HG03575 (cell line): ENCODE measurements around the gene C11orf86.

ENCODE experiments used
- ATAC-seq: cut with Tn5 transposase; IDR thresholded peaks from one replicate; pipeline ENCODE4 v1.9.1; 2021; ENCODE audit not compliant: unreplicated experiment, insufficient number of reproducible peaks, low FRiP score; ENCODE audit errors: extremely low read depth

Gene C11orf86

DNA sequence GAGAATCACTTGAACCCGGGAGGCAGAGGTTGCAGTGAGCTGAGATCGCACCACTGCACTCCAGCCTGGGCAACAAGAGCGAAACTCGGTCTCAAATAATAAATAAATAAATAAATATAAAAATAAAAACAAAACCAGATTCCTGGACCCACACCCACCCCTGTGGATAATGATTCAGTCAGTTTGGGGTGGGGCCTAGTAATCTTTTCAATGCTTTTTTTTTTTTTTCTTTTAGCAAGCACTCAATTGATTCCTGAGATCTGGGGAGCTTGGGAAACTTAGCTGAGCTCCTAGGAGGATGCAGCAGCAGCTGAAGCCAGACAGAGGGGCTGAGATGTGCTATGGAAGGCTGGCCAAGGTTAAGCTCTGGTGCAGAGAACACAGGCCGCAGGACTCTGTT lies 12.3 kb upstream of the C11orf86 start:
- no peak for ATAC-seq

DNA sequence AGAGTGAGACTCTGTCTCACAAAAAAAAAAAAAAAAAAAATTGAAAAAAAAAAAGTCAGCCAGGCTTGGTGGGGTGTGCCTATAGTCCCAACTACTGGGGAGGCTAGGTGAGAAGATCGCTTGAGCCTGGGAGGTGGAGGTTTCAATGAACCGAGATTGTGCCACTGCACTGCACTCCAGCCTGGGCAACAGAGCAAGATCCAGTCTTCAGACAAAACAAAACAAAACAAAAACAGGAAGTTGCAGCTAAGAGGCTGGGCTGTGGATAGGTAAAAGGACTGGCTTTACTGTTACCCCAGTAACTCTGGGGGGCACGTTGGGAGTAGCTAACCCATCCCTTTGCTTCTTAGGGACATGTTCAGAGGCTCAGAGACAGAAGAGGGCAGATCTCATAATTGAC lies 10.6 kb upstream of the C11orf86 start:
- no peak for ATAC-seq

DNA sequence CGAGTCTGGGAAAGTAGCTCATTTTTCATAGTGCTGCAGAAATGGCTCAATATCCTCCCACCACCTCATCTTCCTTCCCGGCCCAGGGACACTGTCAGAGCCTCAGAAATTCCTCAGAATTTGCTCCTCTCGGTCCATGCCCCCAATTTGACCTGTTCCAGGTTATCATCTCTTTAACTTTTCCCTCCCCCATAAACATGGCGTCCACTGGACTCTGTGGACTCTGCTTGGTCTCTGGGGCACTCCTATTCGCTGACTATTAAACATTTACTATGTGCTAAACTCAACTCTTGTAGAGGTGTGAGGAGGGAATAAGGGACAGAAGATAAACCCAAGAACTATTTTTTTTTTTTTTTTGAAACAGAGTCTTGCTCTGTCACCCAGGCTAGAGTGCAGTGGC lies 8.8 kb upstream of the C11orf86 start:
- no peak for ATAC-seq

DNA sequence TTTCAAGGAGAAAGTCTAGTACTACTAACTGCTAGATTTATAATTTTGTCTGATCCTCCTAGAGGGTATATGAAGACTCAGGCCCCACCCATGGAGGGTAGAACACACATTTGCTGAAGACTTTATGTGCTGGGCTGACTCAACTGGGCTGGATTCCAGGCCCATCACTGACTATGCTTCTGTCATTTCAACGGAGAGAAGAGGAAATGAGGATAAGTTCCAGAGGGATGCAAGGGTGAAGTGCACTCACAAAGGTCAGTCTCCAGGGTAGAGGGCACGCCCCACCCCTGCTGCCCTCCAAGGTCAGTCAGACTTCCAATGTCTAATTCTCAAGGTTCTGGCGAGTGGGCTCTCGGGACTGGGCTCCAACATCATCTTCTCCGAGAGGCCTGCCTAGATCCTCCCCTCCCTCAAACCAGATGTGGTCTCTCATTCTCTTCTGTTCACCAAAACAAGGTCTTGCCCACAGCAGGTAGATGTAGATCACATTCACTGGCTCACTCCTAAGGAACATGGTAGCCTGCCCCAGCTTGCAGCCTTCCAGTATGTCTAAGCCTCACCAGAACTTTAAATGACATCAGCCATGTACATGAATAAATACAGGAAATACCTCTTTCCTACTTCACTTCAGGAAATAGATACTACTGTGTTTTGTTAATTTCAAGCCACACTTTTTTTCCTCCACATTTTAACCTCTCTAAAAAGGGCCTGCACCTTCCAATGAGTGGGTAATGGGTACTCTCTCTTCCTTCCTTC lies 7.3 kb upstream of the C11orf86 start:
- ATAC-seq: no peak

DNA sequence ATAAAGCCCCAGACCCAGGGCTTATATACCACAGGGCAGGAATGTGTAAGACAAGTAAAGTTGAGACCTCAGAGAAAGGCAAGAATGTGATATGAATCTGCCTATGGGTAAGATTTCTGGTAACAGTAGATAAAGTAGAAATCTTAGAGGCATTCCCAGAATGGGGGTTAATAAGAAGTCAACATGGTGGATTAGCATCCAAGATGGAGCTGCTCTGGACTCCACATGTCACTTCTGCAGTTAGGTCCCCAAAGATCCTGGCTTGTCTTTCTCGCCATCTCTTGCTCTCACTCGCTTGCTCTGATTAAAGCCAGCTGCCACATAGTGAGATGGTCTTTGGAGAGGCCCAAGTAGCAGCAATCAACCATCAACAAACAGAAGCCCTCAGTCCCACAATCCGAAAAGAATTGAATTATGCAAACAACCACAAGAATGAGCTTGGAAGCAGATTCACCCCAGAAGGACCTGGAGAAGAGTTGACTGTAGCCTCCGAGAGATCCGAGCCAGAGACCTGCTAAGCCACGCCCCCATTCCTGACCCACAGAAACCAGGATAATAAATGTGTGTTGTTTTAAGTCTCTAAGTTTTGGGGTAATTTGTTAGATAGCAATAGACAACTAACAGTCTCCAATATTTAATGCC lies 5.4 kb upstream of the C11orf86 start:
- no peak for ATAC-seq

DNA sequence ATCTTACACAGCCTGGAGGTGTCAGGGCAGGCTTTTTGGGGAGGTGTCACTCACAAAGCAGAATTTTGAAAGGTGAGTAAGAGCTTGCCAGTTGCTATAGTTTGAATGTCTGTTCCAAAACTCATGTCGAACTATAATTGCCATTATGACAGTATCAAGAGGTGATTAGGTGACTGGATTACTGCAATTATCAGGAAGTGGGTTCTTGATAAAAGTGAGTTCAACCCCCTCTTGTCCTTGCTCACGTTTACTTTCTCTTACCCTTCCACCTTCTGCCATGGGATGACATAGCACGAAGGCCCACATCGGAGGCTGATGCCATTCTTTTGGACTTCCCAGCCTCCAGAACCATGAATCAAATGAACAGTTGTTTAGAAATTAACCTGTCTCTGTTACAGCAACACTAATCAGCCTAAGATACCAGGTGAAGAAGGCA lies 4.7 kb upstream of the C11orf86 start:
- no peak for ATAC-seq

DNA sequence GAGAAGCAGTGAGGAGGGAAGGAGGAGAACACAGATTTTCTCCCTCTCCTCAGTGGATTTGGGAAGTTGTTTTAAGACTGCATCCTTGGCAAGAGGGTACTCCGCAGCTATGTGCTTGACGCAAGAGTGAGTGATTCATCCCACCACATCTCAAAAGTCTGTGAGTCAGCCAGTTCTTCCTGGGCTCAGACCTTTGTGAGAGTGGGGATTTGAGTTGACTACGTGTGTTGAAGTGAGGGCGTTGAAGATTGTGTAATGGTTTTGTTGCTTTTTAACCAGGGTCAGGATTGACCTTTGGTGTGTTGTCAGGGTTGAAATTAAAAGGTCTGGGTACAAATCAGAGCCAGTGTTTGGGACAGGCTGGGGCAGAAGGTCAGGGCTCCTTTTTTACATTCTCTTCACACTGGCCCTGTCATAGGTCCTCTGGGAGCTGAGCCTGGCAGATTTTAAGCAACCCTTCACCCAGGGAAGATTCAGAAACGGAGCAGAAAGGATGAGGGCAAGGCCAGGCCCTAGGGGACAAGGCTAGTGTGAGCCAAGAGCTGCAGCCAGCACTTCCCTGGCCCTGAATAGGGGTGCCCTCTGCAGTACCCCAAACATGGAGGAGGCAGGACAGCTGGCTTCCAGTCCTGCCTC lies 4.2 kb upstream of the C11orf86 start:
- no peak for ATAC-seq

DNA sequence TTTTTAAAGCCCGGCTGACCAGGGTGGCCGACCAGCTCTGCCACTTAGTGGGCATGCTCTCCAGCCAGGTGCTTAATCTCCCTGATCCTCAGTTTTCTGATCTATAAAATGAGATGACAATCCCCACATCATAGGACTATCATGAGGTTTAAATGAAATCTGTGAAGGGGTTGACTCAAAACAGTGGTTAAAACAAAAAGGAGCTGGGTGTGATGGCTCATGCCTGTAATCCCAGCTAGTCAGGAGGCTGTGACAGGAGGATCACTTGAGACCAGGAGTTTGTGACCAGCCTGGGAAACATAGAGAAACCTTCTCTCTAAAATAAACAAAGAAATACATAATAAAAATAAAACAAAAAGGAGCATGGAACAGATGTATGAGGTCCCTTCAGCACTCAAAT lies 3.6 kb upstream of the C11orf86 start:
- no peak for ATAC-seq

DNA sequence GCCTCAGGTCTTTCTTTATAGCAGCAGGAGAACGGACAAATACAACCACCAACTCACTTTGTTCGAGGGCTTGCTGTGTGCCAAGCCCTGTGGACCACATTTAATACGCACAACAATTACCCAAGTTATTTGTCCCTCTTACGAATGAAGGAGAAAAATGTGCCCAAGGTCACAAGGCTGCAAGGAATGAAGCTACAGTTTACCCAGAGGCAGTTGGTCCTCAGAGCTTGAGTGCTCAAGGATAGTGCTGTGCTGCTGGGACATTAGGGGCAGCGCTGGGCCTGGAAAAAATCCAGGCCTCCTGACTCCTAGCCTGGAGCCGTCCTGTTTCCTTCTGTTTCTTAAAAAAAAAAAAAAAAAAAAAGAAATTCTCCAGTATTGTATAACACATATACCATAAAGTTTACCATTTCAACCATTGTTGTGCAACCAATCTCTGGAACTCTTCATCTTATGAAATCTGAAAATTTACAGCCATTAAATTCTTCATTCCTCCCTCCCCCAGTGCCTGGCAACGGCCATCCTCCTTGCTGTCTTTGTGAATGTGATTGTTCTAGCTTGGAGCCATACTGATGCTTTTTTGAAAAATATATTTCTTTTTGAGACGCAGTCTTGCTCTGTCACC lies 1.0 kb upstream of the C11orf86 start:
- no peak for ATAC-seq

DNA sequence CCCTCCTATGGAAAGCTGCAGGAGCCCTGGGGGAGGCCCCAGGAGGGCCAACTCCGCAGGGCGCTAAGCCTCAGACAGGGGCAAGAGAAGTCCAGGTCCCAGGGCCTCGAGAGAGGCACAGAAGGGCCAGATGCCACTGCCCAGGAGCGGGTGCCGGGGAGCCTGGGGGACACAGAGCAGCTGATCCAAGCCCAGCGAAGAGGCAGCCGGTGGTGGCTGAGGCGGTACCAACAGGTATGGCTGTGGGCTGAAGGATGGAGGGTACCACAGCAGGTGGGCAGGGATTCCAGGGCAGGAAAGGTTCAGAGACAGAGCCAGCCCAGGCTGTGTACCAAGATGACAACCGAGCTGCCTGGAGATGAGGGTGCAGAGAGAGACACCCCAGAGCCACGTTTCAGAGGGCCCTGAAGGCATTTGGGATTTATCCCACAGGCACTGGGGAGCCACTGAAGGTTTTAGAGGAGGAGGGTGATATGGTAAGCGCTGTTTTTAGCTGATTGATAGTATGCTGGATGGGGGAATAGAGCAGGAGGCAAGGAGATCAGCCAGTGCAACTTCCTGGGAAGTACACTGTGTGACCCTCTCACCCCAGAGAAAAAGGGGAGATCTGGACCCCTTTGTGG lies 412 bp downstream of the C11orf86 start:
- no peak for ATAC-seq

DNA sequence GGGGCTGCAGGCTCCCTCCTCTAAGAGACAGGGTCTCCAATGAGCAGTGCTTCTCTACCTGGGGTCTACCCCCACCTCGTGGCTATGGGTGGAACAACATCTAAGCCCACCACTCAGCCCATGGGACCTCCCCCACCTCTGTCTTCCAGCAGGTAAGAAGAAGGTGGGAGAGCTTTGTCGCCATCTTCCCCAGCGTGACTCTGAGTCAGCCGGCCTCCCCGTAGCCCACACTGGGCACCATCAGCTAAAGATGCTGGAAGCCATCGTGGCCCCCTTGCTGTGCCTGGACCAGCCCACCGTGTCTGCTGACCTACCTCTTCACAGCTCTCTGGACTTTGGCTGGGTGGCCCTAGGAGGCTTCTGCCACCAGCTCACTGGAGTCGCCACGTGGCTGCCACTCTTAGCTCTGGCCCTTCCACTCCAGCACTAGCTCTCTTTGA lies 944 bp downstream of the C11orf86 start:
- ATAC-seq: no peak

DNA sequence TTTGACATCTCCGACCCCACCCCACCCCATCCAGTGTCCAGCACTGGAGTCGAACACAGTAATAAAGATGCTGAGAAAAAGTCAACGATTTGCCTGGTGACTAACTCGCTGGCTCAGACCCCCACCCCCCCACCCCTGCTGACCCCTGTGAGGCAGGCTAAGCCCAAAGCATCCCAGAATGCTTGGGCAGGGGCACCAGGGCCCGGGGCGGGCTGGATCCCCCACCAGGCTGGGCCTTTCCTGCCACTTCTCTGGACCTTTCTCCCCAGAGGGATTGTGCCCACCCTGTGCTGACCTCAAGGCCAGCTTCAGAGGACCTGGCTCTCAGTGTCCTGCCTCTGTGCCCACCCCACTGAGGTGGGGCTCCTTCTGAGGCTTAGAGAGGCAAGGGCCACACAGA lies 1.8 kb downstream of the C11orf86 start:
- ATAC-seq: no peak

DNA sequence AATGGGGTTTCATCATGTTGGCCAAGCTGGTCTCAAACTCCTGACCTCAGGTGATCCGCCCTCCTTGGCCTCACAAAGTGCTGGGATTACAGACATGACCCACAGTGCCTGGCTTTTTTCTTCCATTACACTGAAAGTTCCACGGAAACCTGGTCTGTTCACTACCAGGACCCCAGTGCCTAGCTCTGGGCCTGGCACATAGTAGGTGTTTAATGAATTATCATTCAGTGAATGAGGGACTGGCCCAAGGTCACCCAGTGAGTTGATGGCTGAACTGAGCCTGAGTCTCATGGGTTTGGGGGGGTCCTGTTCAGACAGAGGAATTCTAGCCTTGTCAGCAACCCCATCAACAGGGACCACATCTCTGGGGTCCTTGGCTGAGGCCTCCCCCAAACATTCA lies 3.1 kb downstream of the C11orf86 start:
- ATAC-seq: no peak

DNA sequence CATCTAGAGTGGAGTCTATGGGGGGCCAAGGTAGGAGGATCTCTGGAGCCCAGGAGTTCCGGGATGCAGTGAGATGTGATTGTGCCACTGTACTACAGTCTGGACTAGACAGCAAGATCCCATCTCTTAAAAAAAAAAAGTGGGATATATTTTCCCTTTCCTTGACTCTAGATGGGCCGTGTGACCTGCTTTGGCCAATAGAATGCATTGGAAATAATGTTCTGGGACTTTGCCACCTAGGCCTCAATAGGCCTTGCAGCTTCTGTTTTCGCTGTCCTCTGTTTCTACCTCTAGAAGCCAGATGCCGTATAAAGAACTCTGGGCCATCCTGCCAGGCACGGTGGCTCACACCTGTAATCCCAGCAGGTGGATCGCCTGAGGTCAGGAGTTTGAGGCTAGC lies 3.6 kb downstream of the C11orf86 start:
- no peak for ATAC-seq

DNA sequence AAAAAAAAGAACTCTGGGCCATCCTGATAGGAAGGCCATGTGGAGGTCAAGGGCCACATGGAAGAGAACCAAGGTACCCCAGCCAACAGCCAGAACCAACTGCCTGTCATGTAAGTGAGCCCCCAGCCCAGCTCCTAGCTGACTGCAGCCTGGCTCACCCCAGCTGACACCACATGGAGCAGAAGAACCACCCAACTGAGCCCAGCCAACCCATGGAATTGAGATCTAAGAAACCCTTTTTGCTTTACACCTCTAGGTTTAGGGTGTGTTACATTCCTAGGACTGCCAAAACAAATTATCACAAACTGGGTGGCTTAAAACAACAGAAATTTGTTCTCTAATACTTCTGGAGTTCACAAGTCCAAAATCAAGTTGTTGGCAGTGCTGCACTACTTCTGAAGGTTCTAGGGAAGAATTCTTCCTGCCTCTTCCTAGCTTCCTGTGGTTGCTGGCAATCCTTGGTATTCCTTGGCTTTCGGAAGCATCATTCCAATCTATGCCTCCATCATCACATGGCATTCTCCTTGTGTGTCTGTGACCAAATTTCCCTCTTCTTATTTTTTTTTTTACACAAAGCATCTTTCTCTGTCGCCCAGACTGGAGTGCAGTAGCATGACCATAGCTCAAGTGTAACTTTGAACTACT lies 4.4 kb downstream of the C11orf86 start:
- no peak for ATAC-seq

DNA sequence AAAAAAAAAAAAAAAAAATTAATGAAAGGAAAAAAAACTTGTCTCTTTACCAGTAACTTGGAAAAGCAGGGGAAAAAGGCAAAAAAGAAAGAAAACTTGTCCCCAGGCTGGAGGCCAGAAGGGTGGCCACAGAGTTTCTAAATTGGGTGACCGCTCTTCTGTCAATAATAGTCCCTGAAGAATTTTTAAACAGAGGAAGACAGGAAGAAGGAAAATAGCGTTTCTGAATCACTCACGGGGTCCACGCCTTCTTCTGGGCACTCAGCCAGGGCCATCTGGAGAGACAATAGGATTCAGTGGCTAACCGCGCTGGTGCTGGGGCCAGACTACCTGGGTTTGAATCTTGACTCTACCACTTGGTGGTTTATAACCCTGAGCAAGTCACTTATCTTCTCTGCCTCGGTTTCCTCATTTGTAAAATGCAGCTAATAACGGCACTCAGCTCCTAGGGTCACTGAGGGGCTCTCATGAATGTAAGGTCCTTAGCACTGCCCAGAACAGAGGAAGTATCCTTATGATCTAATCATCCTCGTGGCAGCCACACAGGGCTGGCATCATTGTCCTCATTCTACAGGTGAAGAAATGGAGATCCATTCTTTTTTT lies 7.0 kb downstream of the C11orf86 start:
- no peak for ATAC-seq

DNA sequence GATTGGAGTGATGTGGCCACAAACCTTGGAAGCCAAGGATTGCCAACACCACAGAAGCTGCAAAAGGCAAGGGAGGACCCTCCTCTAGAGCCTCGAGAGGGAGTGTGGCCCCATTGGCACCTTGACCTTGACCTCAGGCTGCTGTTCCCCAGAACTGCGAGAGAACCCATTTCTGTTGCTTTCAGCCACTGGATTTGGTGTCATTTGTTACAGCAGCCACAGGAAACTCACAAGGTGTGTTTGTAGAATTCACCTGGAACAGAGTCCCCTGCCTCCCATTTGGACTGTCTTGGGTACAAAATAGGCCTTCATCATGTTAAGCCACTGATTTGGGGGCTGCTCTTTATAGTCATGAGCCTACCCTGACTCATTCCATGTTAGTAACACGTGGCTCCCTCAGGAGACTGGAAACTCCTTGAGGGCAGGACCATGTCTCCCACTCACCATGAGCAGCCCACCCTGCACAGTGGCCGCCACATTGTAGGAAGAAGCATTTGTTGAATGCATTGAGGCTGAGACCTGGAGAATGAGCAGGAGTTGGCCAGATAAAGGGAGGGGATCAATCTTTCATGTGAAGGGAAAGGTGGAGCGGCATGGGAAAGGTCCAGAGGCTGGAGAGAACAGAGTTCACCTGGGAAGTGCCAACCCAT lies 8.3 kb downstream of the C11orf86 start:
- ATAC-seq: no peak

DNA sequence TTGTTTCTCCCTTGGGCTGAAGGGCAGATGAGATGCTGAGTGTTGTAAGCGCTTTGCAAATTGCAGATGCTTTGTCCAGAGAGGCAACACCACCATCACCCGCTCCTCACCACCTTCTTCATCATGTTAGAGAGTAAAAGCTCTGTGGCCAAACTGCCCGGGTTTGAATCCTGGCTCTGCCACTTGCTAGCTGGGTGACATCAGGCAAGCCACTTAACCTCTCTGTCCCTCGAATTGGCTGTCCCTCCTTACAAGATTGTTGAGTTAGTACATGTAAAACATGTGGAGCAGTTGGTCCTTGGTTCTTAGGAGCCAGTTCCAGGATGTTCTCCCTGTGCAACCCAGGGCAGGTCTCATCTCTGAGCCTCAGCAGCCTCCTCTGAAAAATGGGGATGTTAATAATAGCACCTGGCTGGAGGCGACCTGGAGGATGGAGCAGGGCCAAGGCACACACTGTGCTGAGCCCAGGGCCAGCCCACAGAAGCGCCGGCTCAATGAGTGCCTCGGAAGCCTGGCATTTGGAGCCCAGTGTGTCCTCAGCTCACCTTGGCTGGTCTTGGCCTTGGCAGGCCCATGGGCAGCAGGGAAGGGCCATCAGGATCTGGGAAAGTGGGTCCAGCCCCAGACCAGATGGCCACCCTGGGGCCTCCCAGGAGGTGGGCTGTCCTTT lies 10.5 kb downstream of the C11orf86 start:
- no peak for ATAC-seq
